NK-92 (cell line): Measurements from ENCODE around the gene EDNRB.

Experiments
- DNase-seq: peaks from one replicate; lab custom pipeline; 2025; ENCODE audit not compliant: unreplicated experiment; lab: John Stamatoyannopoulos, UW

EDNRB gene

DNA sequence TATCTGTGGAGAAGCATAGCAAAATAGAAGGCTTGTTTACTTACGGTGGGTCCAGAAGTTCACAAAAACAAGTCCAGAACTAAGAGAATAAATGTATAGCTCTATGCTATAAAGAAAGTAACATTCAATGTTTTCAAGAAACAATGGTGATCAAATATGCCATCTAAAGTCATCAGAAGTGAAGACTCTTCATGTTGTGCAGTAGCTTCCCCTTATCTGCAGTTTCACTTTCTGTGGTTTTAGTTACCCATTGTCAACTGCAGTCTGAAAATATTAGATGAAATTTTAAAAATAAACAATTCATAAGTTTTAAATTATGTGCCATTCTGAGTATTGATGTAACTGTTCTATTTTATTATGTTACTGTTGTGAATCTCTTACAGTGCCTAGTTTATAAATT, 72.5 kb downstream of the EDNRB start:
- no peak for DNase-seq
